Neuron (in vitro differentiated cells): ENCODE measurements around the gene POU3F2.

Source experiments
- H2AFZ ChIP-seq: one replicate; pipeline ENCODE4 v1.6.1; 2013; ENCODE audit warnings: low read depth, mild to moderate bottlenecking, inconsistent platforms, low read length, moderate library complexity
- H3K27me3 ChIP-seq: one replicate; pipeline ENCODE4 v1.6.1; 2013; ENCODE audit warnings: low read length; ENCODE audit not compliant: insufficient read depth
- H3K36me3 ChIP-seq: one replicate; pipeline ENCODE4 v1.6.1; 2013; ENCODE audit warnings: low read length; ENCODE audit not compliant: insufficient read depth
- H3K4me1 ChIP-seq: one replicate; pipeline ENCODE4 v1.6.1; 2013; ENCODE audit warnings: low read length; ENCODE audit not compliant: insufficient read depth
- H3K4me3 ChIP-seq: 2 replicates; pipeline ENCODE4 v1.5.1; 2013; ENCODE audit warnings: mild to moderate bottlenecking, low read length, moderate library complexity
- H3K9me3 ChIP-seq: one replicate; pipeline ENCODE4 v1.6.1; 2013; ENCODE audit warnings: low read length

POU3F2 gene

GRCh38 chr6:98834060-98835031 is at the start of gene POU3F2:
Gene POU3F2 (plus strand): TSS chr6:98834574. CDS start chr6:98834874, 300 bp downstream.
- no peak within 1 kb of the TSS for H2AFZ ChIP-seq
- no peaks in the 10 kb centered on the region for H3K9me3 ChIP-seq
- H3K36me3 ChIP-seq = peaks cover 33% of the 10 kb centered on the region
- H3K4me1 ChIP-seq = peaks cover 19% of the 10 kb centered on the region
- H3K27me3 ChIP-seq = no peaks in the 10 kb centered on the region
- H3K4me3 ChIP-seq = peak within 1 kb of the TSS; percentile 99

- no peaks in the 10 kb centered on the region for H3K27me3 ChIP-seq
- H3K9me3 ChIP-seq = no peaks in the 10 kb centered on the region
- H3K4me1 ChIP-seq = no peaks in the 10 kb centered on the region
- H3K4me3 ChIP-seq = no peak overlapping the region
- H3K36me3 ChIP-seq = no peaks in the 10 kb centered on the region
- H2AFZ ChIP-seq = no peak overlapping the region
These were observed 46.9 kb upstream of the POU3F2 start for GRCh38 chr6:98787435-98787834.

GRCh38 chr6:98787961-98788360 is 46.4 kb upstream of the POU3F2 start:
- no peaks in the 10 kb centered on the region for H3K27me3 ChIP-seq
- H3K4me1 ChIP-seq = no peaks in the 10 kb centered on the region

GRCh38 chr6:98794307-98794842 is 40.0 kb upstream of the POU3F2 start:
- Histone ChIP-seq H2AFZ (no peak overlapping the region), H3K36me3 (no peaks in the 10 kb centered on the region), H3K27me3 (no peaks in the 10 kb centered on the region), H3K9me3 (no peaks in the 10 kb centered on the region), H3K4me3 (no peak overlapping the region), H3K4me1 (peaks cover 3% of the 10 kb centered on the region)

More at GRCh38 chr6:98787961-98788360, 46.4 kb upstream of the POU3F2 start:
- Histone ChIP-seq H2AFZ (no peak overlapping the region), H3K4me3 (no peak overlapping the region), H3K36me3 (no peaks in the 10 kb centered on the region), H3K9me3 (no peaks in the 10 kb centered on the region)

- Histone ChIP-seq H3K27me3 (no peaks in the 10 kb centered on the region), H3K4me3 (no peak overlapping the region), H3K4me1 (peaks cover 3% of the 10 kb centered on the region), H3K9me3 (no peaks in the 10 kb centered on the region), H3K36me3 (no peaks in the 10 kb centered on the region), H2AFZ (no peak overlapping the region)
These were observed 37.0 kb upstream of the POU3F2 start for GRCh38 chr6:98797217-98797994.

GRCh38 chr6:98800866-98801265 is 33.5 kb upstream of the POU3F2 start:
- Histone ChIP-seq H3K4me3 (no peak overlapping the region), H3K36me3 (no peaks in the 10 kb centered on the region), H3K4me1 (no peaks in the 10 kb centered on the region), H3K9me3 (no peaks in the 10 kb centered on the region), H2AFZ (no peak overlapping the region), H3K27me3 (no peaks in the 10 kb centered on the region)

- H3K27me3 ChIP-seq = no peaks in the 10 kb centered on the region
These were observed 25.7 kb upstream of the POU3F2 start for GRCh38 chr6:98808541-98809210.

GRCh38 chr6:98812220-98812619 is 22.2 kb upstream of the POU3F2 start:
- Histone ChIP-seq H2AFZ (no peak overlapping the region), H3K4me1 (no peaks in the 10 kb centered on the region), H3K4me3 (no peak overlapping the region), H3K36me3 (no peaks in the 10 kb centered on the region), H3K9me3 (no peaks in the 10 kb centered on the region), H3K27me3 (no peaks in the 10 kb centered on the region)

More at GRCh38 chr6:98808541-98809210, 25.7 kb upstream of the POU3F2 start:
- no peak overlapping the region for H2AFZ ChIP-seq
- H3K4me1 ChIP-seq = no peaks in the 10 kb centered on the region
- H3K9me3 ChIP-seq = no peaks in the 10 kb centered on the region
- no peak overlapping the region for H3K4me3 ChIP-seq
- no peaks in the 10 kb centered on the region for H3K36me3 ChIP-seq

GRCh38 chr6:98816799-98817198 is 17.6 kb upstream of the POU3F2 start:
- H2AFZ ChIP-seq = no peak overlapping the region
- H3K27me3 ChIP-seq = no peaks in the 10 kb centered on the region
- no peaks in the 10 kb centered on the region for H3K36me3 ChIP-seq
- H3K4me1 ChIP-seq = no peaks in the 10 kb centered on the region
- H3K4me3 ChIP-seq = no peak overlapping the region
- no peaks in the 10 kb centered on the region for H3K9me3 ChIP-seq

- H2AFZ ChIP-seq = no peak overlapping the region
- H3K36me3 ChIP-seq = no peaks in the 10 kb centered on the region
- H3K27me3 ChIP-seq = no peaks in the 10 kb centered on the region
- no peaks in the 10 kb centered on the region for H3K9me3 ChIP-seq
- no peak overlapping the region for H3K4me3 ChIP-seq
- peaks cover 20% of the 10 kb centered on the region for H3K4me1 ChIP-seq
These were observed 12.5 kb upstream of the POU3F2 start for GRCh38 chr6:98821756-98822405.

- Histone ChIP-seq H3K4me1 (peaks cover 29% of the 10 kb centered on the region), H3K4me3 (peak overlapping the region; percentile 69), H3K27me3 (no peaks in the 10 kb centered on the region), H2AFZ (peak overlapping the region; percentile 74), H3K36me3 (no peaks in the 10 kb centered on the region), H3K9me3 (no peaks in the 10 kb centered on the region)
These were observed 10.8 kb upstream of the POU3F2 start for GRCh38 chr6:98823428-98824161.
